Neural progenitor cell (in vitro differentiated cells): ENCODE measurements around the gene ACSM2B.

Experiments
- CTCF ChIP-seq: fragments of 200-600 bp; sonication (generic); IDR thresholded peaks from 2 replicates; pipeline ENCODE4 v1.5.1; 2017; ENCODE audit warnings: antibody characterized with exemption, mild to moderate bottlenecking
- EZH2 ChIP-seq: fragments of 200-600 bp; sonication (generic); IDR thresholded peaks from 2 replicates; pipeline ENCODE4 v1.6.1; 2017; ENCODE audit warnings: antibody characterized with exemption, mild to moderate bottlenecking, moderate library complexity
- EZH2phosphoT487 ChIP-seq: fragments of 200-600 bp; sonication (generic); IDR thresholded peaks from 2 replicates; pipeline ENCODE4 v1.6.1; 2017; ENCODE audit warnings: antibody characterized with exemption

- TF ChIP-seq CTCF (no peak), EZH2phosphoT487 (no peak), EZH2 (no peak)
Observed at GRCh38 chr16:20517149-20517548, 59.0 kb downstream of the ACSM2B start.
